ENCODE data around the gene ONECUT2.

Gene ONECUT2

DNA sequence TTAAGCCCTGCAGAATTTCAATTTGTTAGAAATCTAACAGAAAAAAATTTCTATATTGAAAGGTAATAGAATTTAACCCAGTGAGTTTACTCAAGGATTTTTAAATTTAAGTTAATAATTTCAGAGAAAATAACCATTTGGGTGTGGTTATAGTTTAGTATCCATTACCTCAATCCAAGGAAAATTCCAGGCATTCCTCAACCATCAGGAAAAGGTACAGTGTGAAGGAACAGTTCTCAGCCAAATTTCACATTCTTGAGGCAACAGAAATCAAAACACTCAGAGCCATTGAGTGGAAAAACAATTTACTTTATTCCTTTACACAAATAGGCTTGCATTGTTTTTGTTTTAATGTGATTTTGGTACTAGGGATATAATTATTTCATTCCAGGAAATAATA lies 45.6 kb downstream of the ONECUT2 start:
- peak; percentile 38 for DNase-seq
- H3K79me1 ChIP-seq (ENCODE audit: low read length), result no peaks in the 10 kb centered on the region
- no peak overlapping the region for H3K4me3 ChIP-seq (ENCODE audit: low read length)

DNA sequence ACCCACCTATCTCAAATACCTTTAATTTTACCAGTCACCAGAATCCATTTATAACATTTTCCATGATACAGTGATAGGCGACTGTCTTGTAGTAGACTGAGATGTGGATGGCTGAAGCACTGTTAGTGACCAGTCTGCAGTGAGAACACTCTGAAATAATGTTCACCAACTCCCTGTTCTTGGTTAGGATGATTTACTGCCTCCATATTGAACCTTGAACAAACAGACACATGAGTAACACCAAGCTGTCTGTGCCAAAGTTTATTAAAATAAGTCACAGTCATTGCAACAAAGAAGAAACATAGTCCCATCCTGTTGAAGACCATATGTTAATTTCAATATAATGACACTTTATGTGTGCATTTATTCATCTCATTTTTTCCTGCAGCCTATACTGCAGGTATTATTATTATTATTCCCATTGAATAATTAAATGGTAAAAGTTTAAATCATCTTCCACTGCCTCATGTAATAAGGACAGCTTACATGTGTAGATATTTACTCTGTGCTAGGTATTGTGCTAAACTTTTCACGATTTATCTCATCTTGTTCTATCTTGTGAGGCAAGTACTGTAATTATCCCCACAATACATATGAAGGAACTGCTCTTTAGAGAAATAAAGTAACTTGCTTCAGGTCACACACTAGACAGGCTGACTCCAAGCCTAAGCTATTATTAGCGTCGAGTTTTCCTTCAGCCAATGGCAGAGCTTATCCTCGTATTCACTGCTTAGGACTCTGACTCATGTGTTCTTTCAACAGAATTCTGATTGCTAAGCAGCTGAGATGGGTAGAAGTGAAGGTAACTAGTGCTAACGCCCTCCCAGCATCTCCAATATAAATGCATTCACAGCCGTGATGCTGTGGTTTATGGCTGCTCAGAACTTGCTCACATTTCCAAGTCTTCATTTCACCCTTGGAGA lies 62.5 kb downstream of the ONECUT2 start:
- no peaks in the 10 kb centered on the region for H3K36me3 ChIP-seq (ENCODE audit: control insufficient read depth, insufficient read depth, low read length)
- H3K4me2 ChIP-seq (ENCODE audit: low read length), result no peak overlapping the region
- H2AK5ac ChIP-seq (ENCODE audit: low read length), result no peak overlapping the region
- H3K56ac ChIP-seq (ENCODE audit: low read length), result no peak overlapping the region
- no peak overlapping the region for H3K4ac ChIP-seq (ENCODE audit: low read depth, low read length)
- H3K27ac ChIP-seq (ENCODE audit: low read depth, low read length), result no peak overlapping the region
- no peaks in the 10 kb centered on the region for H3K79me1 ChIP-seq (ENCODE audit: low read length)
- no peak overlapping the region for H2BK120ac ChIP-seq (ENCODE audit: low read depth, low read length)
- H3K79me2 ChIP-seq (ENCODE audit: control insufficient read depth, insufficient read depth, low read length), result no peaks in the 10 kb centered on the region
- no peaks in the 10 kb centered on the region for H3K27me3 ChIP-seq (ENCODE audit: insufficient read depth, low read length, poor library complexity)
- no CpG with 5 or more reads among the region's 7 CpGs for WGBS (ENCODE audit: extremely low coverage, insufficient coverage, low lambda C conversion rate)
- no peak overlapping the region for H3K9ac ChIP-seq (ENCODE audit: low read length)
- H4K8ac ChIP-seq (ENCODE audit: low read depth, low read length), result no peak overlapping the region
- no peak for DNase-seq
- no peak overlapping the region for H2BK5ac ChIP-seq (ENCODE audit: low read length)
- H3K18ac ChIP-seq (ENCODE audit: low read length), result no peak overlapping the region
- no peaks in the 10 kb centered on the region for H3K4me1 ChIP-seq (ENCODE audit: control insufficient read depth, low read depth, low read length)
- H3K4me3 ChIP-seq (ENCODE audit: low read length), result no peak overlapping the region
- H2BK15ac ChIP-seq (replicated peaks; ENCODE audit: low read depth), result no peak overlapping the region
- H3K23ac ChIP-seq (ENCODE audit: low read length), result no peak overlapping the region
- H4K5ac ChIP-seq (ENCODE audit: low read length), result no peak overlapping the region

More for the DNA sequence above, 45.6 kb downstream of the ONECUT2 start:
- Histone ChIP-seq H3K23ac (ENCODE audit: low read length) (no peak overlapping the region), H3K27ac (ENCODE audit: low read depth, low read length) (no peak overlapping the region), H3K56ac (ENCODE audit: low read length) (no peak overlapping the region), H2BK15ac (replicated peaks; ENCODE audit: low read depth) (no peak overlapping the region), H3K4me2 (ENCODE audit: low read length) (no peak overlapping the region), H3K79me2 (ENCODE audit: control insufficient read depth, insufficient read depth, low read length) (no peaks in the 10 kb centered on the region), H4K8ac (ENCODE audit: low read depth, low read length) (no peak overlapping the region), H3K36me3 (ENCODE audit: control insufficient read depth, insufficient read depth, low read length) (no peaks in the 10 kb centered on the region), H3K4me1 (ENCODE audit: control insufficient read depth, low read depth, low read length) (peaks cover 6% of the 10 kb centered on the region), H2BK5ac (ENCODE audit: low read length) (no peak overlapping the region), H3K4ac (ENCODE audit: low read depth, low read length) (no peak overlapping the region), H3K18ac (ENCODE audit: low read length) (no peak overlapping the region), H3K27me3 (ENCODE audit: insufficient read depth, low read length, poor library complexity) (no peaks in the 10 kb centered on the region), H3K9ac (ENCODE audit: low read length) (no peak overlapping the region), H4K5ac (ENCODE audit: low read length) (no peak overlapping the region), H2BK120ac (ENCODE audit: low read depth, low read length) (no peak overlapping the region), H2AK5ac (ENCODE audit: low read length) (no peak overlapping the region)

DNA sequence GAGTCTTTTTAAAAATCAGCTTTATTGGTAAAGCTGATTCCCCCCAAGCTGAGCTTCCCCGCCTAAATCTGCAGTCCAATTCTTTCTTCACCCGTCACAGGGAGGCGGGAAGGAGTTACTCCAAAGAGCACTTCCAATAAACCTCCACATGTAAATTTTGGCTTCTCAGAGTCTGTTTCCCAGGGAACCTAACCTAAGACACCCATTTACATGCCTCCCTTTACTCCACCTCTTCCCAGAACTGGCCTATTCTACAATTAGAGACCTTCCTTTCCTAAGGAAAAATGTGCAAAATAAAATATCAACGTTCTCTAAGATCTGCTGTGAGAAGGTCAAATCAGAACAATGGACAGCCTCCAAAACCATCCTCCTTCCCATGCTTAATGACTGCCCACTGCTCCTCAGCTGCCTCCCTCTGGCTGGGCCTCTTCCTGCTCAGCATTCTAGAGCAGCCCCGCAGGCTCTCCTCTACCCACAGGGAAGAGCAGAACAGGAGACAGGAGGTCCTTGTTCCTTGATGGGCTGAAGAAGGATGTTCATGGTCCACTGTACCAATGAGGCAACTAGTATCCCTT lies 63.6 kb downstream of the ONECUT2 start:
- Histone ChIP-seq H2BK5ac (ENCODE audit: low read length) (no peak overlapping the region), H4K8ac (ENCODE audit: low read depth, low read length) (no peak overlapping the region), H3K4me2 (ENCODE audit: low read length) (no peak overlapping the region), H3K4me3 (ENCODE audit: low read length) (no peak overlapping the region), H3K4me1 (ENCODE audit: control insufficient read depth, low read depth, low read length) (no peaks in the 10 kb centered on the region), H3K23ac (ENCODE audit: low read length) (no peak overlapping the region), H3K9ac (ENCODE audit: low read length) (no peak overlapping the region), H2BK15ac (replicated peaks; ENCODE audit: low read depth) (no peak overlapping the region), H4K5ac (ENCODE audit: low read length) (no peak overlapping the region), H3K18ac (ENCODE audit: low read length) (no peak overlapping the region), H3K27ac (ENCODE audit: low read depth, low read length) (no peak overlapping the region), H3K79me2 (ENCODE audit: control insufficient read depth, insufficient read depth, low read length) (no peaks in the 10 kb centered on the region), H2BK120ac (ENCODE audit: low read depth, low read length) (no peak overlapping the region), H2AK5ac (ENCODE audit: low read length) (no peak overlapping the region), H3K36me3 (ENCODE audit: control insufficient read depth, insufficient read depth, low read length) (no peaks in the 10 kb centered on the region), H3K56ac (ENCODE audit: low read length) (no peak overlapping the region), H3K79me1 (ENCODE audit: low read length) (no peaks in the 10 kb centered on the region), H3K27me3 (ENCODE audit: insufficient read depth, low read length, poor library complexity) (no peaks in the 10 kb centered on the region), H3K4ac (ENCODE audit: low read depth, low read length) (no peak overlapping the region)
- no CpG with 5 or more reads among the region's 5 CpGs for WGBS (ENCODE audit: extremely low coverage, insufficient coverage, low lambda C conversion rate)
- DNase-seq, result no peak

DNA sequence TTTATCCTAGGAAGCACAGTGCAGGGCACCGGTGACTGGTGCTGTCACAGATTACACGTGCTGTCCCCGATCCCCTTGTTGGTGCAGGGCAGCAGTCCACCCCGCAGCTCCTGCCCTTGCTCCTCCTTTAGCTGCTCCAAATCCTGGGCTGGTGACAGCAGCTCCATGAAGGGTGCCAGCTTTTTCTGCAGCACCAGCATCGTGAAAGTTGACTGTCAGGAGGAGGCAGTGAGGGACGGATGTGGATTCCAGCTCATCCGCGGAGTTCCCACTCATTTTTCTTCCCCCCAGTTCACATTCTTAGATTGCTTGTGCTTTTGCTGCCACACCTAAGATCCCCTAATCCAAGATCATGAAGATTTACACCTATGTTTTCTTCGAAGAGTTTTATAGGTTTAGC lies 67.5 kb downstream of the ONECUT2 start:
- no CpG with 5 or more reads among the region's 9 CpGs for WGBS (ENCODE audit: extremely low coverage, insufficient coverage, low lambda C conversion rate)
- Histone ChIP-seq H3K56ac (ENCODE audit: low read length) (no peak overlapping the region), H4K5ac (ENCODE audit: low read length) (no peak overlapping the region), H3K9ac (ENCODE audit: low read length) (no peak overlapping the region), H3K4me3 (ENCODE audit: low read length) (no peak overlapping the region), H3K23ac (ENCODE audit: low read length) (no peak overlapping the region), H3K36me3 (ENCODE audit: control insufficient read depth, insufficient read depth, low read length) (no peaks in the 10 kb centered on the region), H3K4me2 (ENCODE audit: low read length) (no peak overlapping the region), H2BK5ac (ENCODE audit: low read length) (no peak overlapping the region), H3K79me2 (ENCODE audit: control insufficient read depth, insufficient read depth, low read length) (no peaks in the 10 kb centered on the region), H3K27me3 (ENCODE audit: insufficient read depth, low read length, poor library complexity) (no peaks in the 10 kb centered on the region), H2BK120ac (ENCODE audit: low read depth, low read length) (no peak overlapping the region), H4K8ac (ENCODE audit: low read depth, low read length) (no peak overlapping the region), H3K4ac (ENCODE audit: low read depth, low read length) (no peak overlapping the region), H3K27ac (ENCODE audit: low read depth, low read length) (no peak overlapping the region), H2BK15ac (replicated peaks; ENCODE audit: low read depth) (no peak overlapping the region), H2AK5ac (ENCODE audit: low read length) (no peak overlapping the region), H3K4me1 (ENCODE audit: control insufficient read depth, low read depth, low read length) (no peaks in the 10 kb centered on the region), H3K79me1 (ENCODE audit: low read length) (no peaks in the 10 kb centered on the region), H3K18ac (ENCODE audit: low read length) (no peak overlapping the region)
- no peak for DNase-seq

DNA sequence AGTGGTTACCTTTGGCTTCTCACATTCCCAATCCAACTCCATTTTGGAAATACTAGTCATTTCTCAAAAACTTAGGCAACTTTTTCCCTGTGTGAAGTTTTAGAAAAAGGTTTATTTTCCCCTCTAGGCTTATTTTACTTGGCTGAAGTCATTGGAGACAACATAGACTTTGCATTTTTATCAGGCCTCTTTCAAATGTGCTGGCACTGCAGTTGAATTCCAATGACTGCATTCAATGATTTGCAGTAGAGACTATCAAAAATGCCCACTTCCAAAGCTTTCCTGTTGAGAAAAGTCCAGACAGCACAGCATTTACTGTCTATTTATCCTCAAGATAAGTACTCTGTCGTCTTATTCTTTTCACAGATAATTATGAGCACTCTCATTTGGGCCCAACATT lies 70.1 kb downstream of the ONECUT2 start:
- Histone ChIP-seq H3K4me3 (ENCODE audit: low read length) (no peak overlapping the region), H3K36me3 (ENCODE audit: control insufficient read depth, insufficient read depth, low read length) (no peaks in the 10 kb centered on the region), H3K56ac (ENCODE audit: low read length) (no peak overlapping the region), H3K9ac (ENCODE audit: low read length) (no peak overlapping the region), H3K4me2 (ENCODE audit: low read length) (no peak overlapping the region), H2BK5ac (ENCODE audit: low read length) (no peak overlapping the region), H3K79me2 (ENCODE audit: control insufficient read depth, insufficient read depth, low read length) (no peaks in the 10 kb centered on the region), H3K4me1 (ENCODE audit: control insufficient read depth, low read depth, low read length) (no peaks in the 10 kb centered on the region), H3K27ac (ENCODE audit: low read depth, low read length) (no peak overlapping the region), H3K79me1 (ENCODE audit: low read length) (no peaks in the 10 kb centered on the region), H2AK5ac (ENCODE audit: low read length) (no peak overlapping the region), H3K18ac (ENCODE audit: low read length) (no peak overlapping the region), H3K27me3 (ENCODE audit: insufficient read depth, low read length, poor library complexity) (no peaks in the 10 kb centered on the region), H2BK15ac (replicated peaks; ENCODE audit: low read depth) (no peak overlapping the region), H4K8ac (ENCODE audit: low read depth, low read length) (no peak overlapping the region), H3K4ac (ENCODE audit: low read depth, low read length) (no peak overlapping the region), H2BK120ac (ENCODE audit: low read depth, low read length) (no peak overlapping the region), H4K5ac (ENCODE audit: low read length) (no peak overlapping the region), H3K23ac (ENCODE audit: low read length) (no peak overlapping the region)
- WGBS (ENCODE audit: extremely low coverage, insufficient coverage, low lambda C conversion rate), result no CpG with 5 or more reads among the region's 1 CpG
- DNase-seq, result no peak

Data from mesendoderm (in vitro differentiated cells).